K562 (cell line): ENCODE data around the gene ANKH. TPM values are rescaled to one million over a fixed set of nuclear protein-coding genes. Genes with fewer than 3 reads are reported as not detected.

ENCODE experiments used
- E4F1 ChIP-seq: fragments of 250-450 bp; sonication (Bioruptor Pico); IDR thresholded peaks from 2 replicates; pipeline ENCODE4 v1.5.0; 2021; ENCODE audit warnings: mild to moderate bottlenecking, borderline replicate concordance
- HNRNPUL1 ChIP-seq: fragments of 200-400 bp; formaldehyde crosslinking; IDR thresholded peaks from 2 replicates; pipeline ENCODE4 v1.6.1; 2017; ENCODE audit warnings: low read length
- MAFF ChIP-seq: IDR thresholded peaks from 2 replicates; pipeline ENCODE4 v1.6.1; 2012; ENCODE audit warnings: low read length, improper control_type of control experiment
- PREB ChIP-seq: sonication (generic); formaldehyde crosslinking; IDR thresholded peaks from 2 replicates; pipeline ENCODE4 v1.8.1; 2023; ENCODE audit warnings: mild to moderate bottlenecking, missing genetic modification reagents
- REST ChIP-seq, 2 experiments: fragments of 450-650 bp; formaldehyde crosslinking in 1 of 2; IDR thresholded peaks; 2 replicates each; pipeline versions ENCODE4 v1.4.0 to v1.6.1; 2014 to 2020; ENCODE audit warnings: mild to moderate bottlenecking in 2 of 2, borderline replicate concordance in 1 of 2, low read depth in 1 of 2
- TEAD4 ChIP-seq, 2 experiments: sonication (generic) in 1 of 2; formaldehyde crosslinking in 1 of 2; IDR thresholded peaks; 2 replicates each; pipeline versions ENCODE4 v1.6.1 to v1.8.0; 2012 to 2022; ENCODE audit warnings: borderline replicate concordance in 1 of 2, inconsistent platforms in 1 of 2, low read length in 1 of 2, mild to moderate bottlenecking in 1 of 2, missing genetic modification reagents in 1 of 2
- TFE3 ChIP-seq: fragments of 450-650 bp; formaldehyde crosslinking; IDR thresholded peaks from 2 replicates; pipeline ENCODE4 v1.4.0; 2020; ENCODE audit warnings: mild to moderate bottlenecking, mixed read lengths
- ZNF408 ChIP-seq: fragments of 250-450 bp; sonication (Bioruptor Pico); IDR thresholded peaks from 2 replicates; pipeline ENCODE4 v1.4.0; 2020; ENCODE audit warnings: low read depth, mild to moderate bottlenecking, moderate library complexity
- ZNF644 ChIP-seq: fragments of 200-800 bp; sonication (Bioruptor generic); IDR thresholded peaks from 2 replicates; pipeline ENCODE4 v1.6.1; 2016; ENCODE audit warnings: low read depth, missing genetic modification characterization, missing compliant biosample characterization
- ZNF740 ChIP-seq, 3 experiments: fragments of 200-800 bp in 1 of 3; sonication (Bioruptor generic) in 1 of 3; sonication (generic) in 1 of 3; formaldehyde crosslinking in 1 of 3; IDR thresholded peaks; 2 replicates each; pipeline versions ENCODE4 v1.6.1 to v1.8.0; 2016 to 2022; ENCODE audit warnings: mild to moderate bottlenecking in 2 of 3, missing compliant biosample characterization in 2 of 3, missing genetic modification characterization in 2 of 3, missing genetic modification reagents in 1 of 3
- polyA plus RNA-seq, 8 experiments: library from polyadenylated mRNA; depleted of rRNA in 4 of 8; stranded (reverse) in 5 of 8; unstranded in 3 of 8; fragments of >200 nt; fragmentation: Nextera tagmentation in 2 of 8; fragmentation: Illumina TruSeq in 1 of 8; extraction: Ambion mirVana in 2 of 8; extraction: Trizol in 1 of 8; gene quantifications; 2 replicates each; pipeline versions ENCODE4 v1.2.1 to v1.2.3, GENCODE V29; 2011 to 2014; ENCODE audit warnings: inconsistent platforms in 1 of 8, missing spikeins in 1 of 8
- total RNA-seq, 7 experiments: library from RNA; depleted of rRNA in 6 of 7; stranded (reverse); fragments of >200 nt in 6 of 7; fragmentation: Illumina TruSeq in 2 of 7; extraction: Trizol in 2 of 7; gene quantifications; 2 replicates each; pipeline versions ENCODE4 v1.2.1 to v1.2.3, GENCODE V29; 2011 to 2021; ENCODE audit warnings: low replicate concordance in 1 of 7

Gene ANKH
- total and polyA plus RNA-seq, 9 of the 15 experiments (the other 6 are each of a cell fraction or from before 2014, with no cell fraction given) = 0.79 to 12.2 (median 4.5) TPM

- TF ChIP-seq E4F1 (CRISPR knock-in tag) (no peak), ZNF644 (tag) (0 out of 2 replicates have a peak, but pooled peaks have one; percentile 28), ZNF740 (CRISPR knock-in tag; IDR thresholded peaks at IDR 0.05) (no peak), ZNF740 (tag; IDR thresholded peaks at IDR 0.05) (no peak), HNRNPUL1 (no peak), MAFF (no peak), ZNF408 (CRISPR knock-in tag) (no peak), TFE3 (CRISPR knock-in tag) (peak; percentile 96), TEAD4 (IDR thresholded peaks at IDR 0.05; ENCODE audit: low read length) (no peak), TEAD4 (CRISPR knock-in tag; IDR thresholded peaks at IDR 0.05; ENCODE audit: borderline replicate concordance) (no peak), PREB (CRISPR knock-in tag) (no peak), REST (IDR thresholded peaks at IDR 0.05; ENCODE audit: borderline replicate concordance) (no peak), REST (CRISPR knock-in tag; IDR thresholded peaks at IDR 0.05; ENCODE audit: low read depth) (no peak)
Observed at GRCh38 chr5:14706615-14707021, 165.0 kb downstream of the ANKH start (continued).
